ENCODE measurements around the gene CHST12. TPM values are rescaled to one million over a fixed set of nuclear protein-coding genes. Genes with fewer than 3 reads are reported as not detected.

Gene CHST12
- polyA plus RNA-seq, 1 donor from 2014 or later = 6.4 TPM

GRCh38 chr7:2405201-2405600, 1.8 kb downstream of the CHST12 start:
- Histone ChIP-seq H3K27me3 (ENCODE audit: insufficient read depth, low read depth, low read length) (no peaks in the 10 kb centered on the region), H3K36me3 (ENCODE audit: insufficient read depth, low read length) (no peaks in the 10 kb centered on the region), H3K4me2 (ENCODE audit: low read length) (no peak overlapping the region), H2AFZ (ENCODE audit: low read depth, low read length) (no peak overlapping the region), H3F3A (ENCODE audit: insufficient read depth, low read length, poor library complexity, severe bottlenecking) (no peaks in the 10 kb centered on the region), H3K27ac (ENCODE audit: low read length) (no peak overlapping the region), H3K9me2 (ENCODE audit: insufficient read depth, low read length) (no peaks in the 10 kb centered on the region), H3K9me3 (ENCODE audit: low read length) (no peaks in the 10 kb centered on the region), H3K79me2 (replicated peaks; ENCODE audit: insufficient read depth, low read length) (no peaks in the 10 kb centered on the region), H4K20me1 (ENCODE audit: insufficient read depth) (no peaks in the 10 kb centered on the region), H3K9ac (ENCODE audit: low read length) (no peak overlapping the region), H3K4me3 (ENCODE audit: low read length) (peak overlapping the region; percentile 98)
- TF ChIP-seq REST (IDR thresholded peaks at IDR 0.05; ENCODE audit: borderline replicate concordance) = no peak
- no peak for TF ChIP-seq CTCF (IDR thresholded peaks at IDR 0.05; ENCODE audit: poor library complexity, severe bottlenecking)
- TF ChIP-seq EP300 (conservative IDR thresholded peaks at IDR 0.05; ENCODE audit: poor library complexity, severe bottlenecking) = no peak
- no peak for TF ChIP-seq EZH2 (IDR thresholded peaks at IDR 0.05; ENCODE audit: borderline replicate concordance, insufficient read depth, low read length, poor library complexity, severe bottlenecking)
- TF ChIP-seq RAD21 (conservative IDR thresholded peaks at IDR 0.05) = no peak
- TF ChIP-seq MXI1 (conservative IDR thresholded peaks at IDR 0.05; ENCODE audit: poor library complexity, severe bottlenecking) = no peak
- no peak for TF ChIP-seq TAF1 (IDR thresholded peaks at IDR 0.05; ENCODE audit: low read depth)
- TF ChIP-seq SMC3 (conservative IDR thresholded peaks at IDR 0.05; ENCODE audit: poor library complexity) = no peak
- no peak for TF ChIP-seq POLR2AphosphoS5 (IDR thresholded peaks at IDR 0.05)

GRCh38 chr7:2405601-2406345, 2.4 kb downstream of the CHST12 start:
- Histone ChIP-seq H3K4me2 (ENCODE audit: low read length) (no peak overlapping the region), H3K79me2 (replicated peaks; ENCODE audit: insufficient read depth, low read length) (no peaks in the 10 kb centered on the region), H3K36me3 (ENCODE audit: insufficient read depth, low read length) (no peaks in the 10 kb centered on the region), H3K9me2 (ENCODE audit: insufficient read depth, low read length) (no peaks in the 10 kb centered on the region), H3K9me3 (ENCODE audit: low read length) (no peaks in the 10 kb centered on the region), H3F3A (ENCODE audit: insufficient read depth, low read length, poor library complexity, severe bottlenecking) (no peaks in the 10 kb centered on the region), H2AFZ (ENCODE audit: low read depth, low read length) (no peak overlapping the region), H3K9ac (ENCODE audit: low read length) (no peak overlapping the region), H3K27me3 (ENCODE audit: insufficient read depth, low read depth, low read length) (no peaks in the 10 kb centered on the region), H3K4me3 (ENCODE audit: low read length) (no peak overlapping the region), H4K20me1 (ENCODE audit: insufficient read depth) (no peaks in the 10 kb centered on the region), H3K27ac (ENCODE audit: low read length) (no peak overlapping the region)
- no peak for TF ChIP-seq MXI1 (conservative IDR thresholded peaks at IDR 0.05; ENCODE audit: poor library complexity, severe bottlenecking)
- no peak for TF ChIP-seq RAD21 (conservative IDR thresholded peaks at IDR 0.05)
- TF ChIP-seq REST (IDR thresholded peaks at IDR 0.05; ENCODE audit: borderline replicate concordance) = no peak
- no peak for TF ChIP-seq EP300 (conservative IDR thresholded peaks at IDR 0.05; ENCODE audit: poor library complexity, severe bottlenecking)
- no peak for TF ChIP-seq EZH2 (IDR thresholded peaks at IDR 0.05; ENCODE audit: borderline replicate concordance, insufficient read depth, low read length, poor library complexity, severe bottlenecking)
- no peak for TF ChIP-seq CTCF (IDR thresholded peaks at IDR 0.05; ENCODE audit: poor library complexity, severe bottlenecking)
- TF ChIP-seq TAF1 (IDR thresholded peaks at IDR 0.05; ENCODE audit: low read depth) = no peak
- TF ChIP-seq POLR2AphosphoS5 (IDR thresholded peaks at IDR 0.05) = no peak
- no peak for TF ChIP-seq SMC3 (conservative IDR thresholded peaks at IDR 0.05; ENCODE audit: poor library complexity)

Data from neural cell (in vitro differentiated cells).